Smooth muscle cell (in vitro differentiated cells): Measurements from ENCODE around the gene DNASE1L2. TPM values are rescaled to one million over a fixed set of nuclear protein-coding genes. Genes with fewer than 3 reads are reported as not detected.

Experiments used
- DNase-seq: peaks from one replicate; lab custom pipeline; 2025; ENCODE audit not compliant: unreplicated experiment; lab: John Stamatoyannopoulos, UW
- H2AFZ ChIP-seq: fragments of 200-600 bp; sonication (generic); 2 replicates; pipeline ENCODE4 v1.6.0; 2016; ENCODE audit warnings: antibody characterized with exemption, low read depth, mild to moderate bottlenecking
- H3F3A ChIP-seq: fragments of 200-600 bp; sonication (generic); 2 replicates; pipeline ENCODE4 v1.6.0; 2017; ENCODE audit warnings: antibody characterized with exemption, low read depth
- H3K27ac ChIP-seq: fragments of 200-600 bp; sonication (generic); 2 replicates; pipeline ENCODE4 v1.5.1; 2016; ENCODE audit warnings: low read depth, mild to moderate bottlenecking
- H3K27me3 ChIP-seq: fragments of 200-600 bp; sonication (generic); 2 replicates; pipeline ENCODE4 v1.6.1; 2016; ENCODE audit warnings: low read depth, mild to moderate bottlenecking
- H3K36me3 ChIP-seq: fragments of 200-600 bp; sonication (generic); 2 replicates; pipeline ENCODE4 v1.5.1; 2016; ENCODE audit warnings: low read depth
- H3K4me1 ChIP-seq: fragments of 200-600 bp; sonication (generic); 2 replicates; pipeline ENCODE4 v1.5.1; 2016; ENCODE audit warnings: low read depth
- H3K4me2 ChIP-seq: fragments of 200-600 bp; sonication (generic); 2 replicates; pipeline ENCODE4 v1.6.0; 2016; ENCODE audit warnings: mild to moderate bottlenecking
- H3K4me3 ChIP-seq: fragments of 200-600 bp; sonication (generic); 2 replicates; pipeline ENCODE4 v1.5.1; 2016; ENCODE audit warnings: mild to moderate bottlenecking
- H3K79me2 ChIP-seq: fragments of 200-600 bp; sonication (generic); 2 replicates; pipeline ENCODE4 v1.6.0; 2016; ENCODE audit warnings: low read depth, mild to moderate bottlenecking
- H3K9ac ChIP-seq: fragments of 200-600 bp; sonication (generic); 2 replicates; pipeline ENCODE4 v1.6.0; 2016; ENCODE audit warnings: low read depth
- H3K9me3 ChIP-seq: fragments of 200-600 bp; sonication (generic); replicated peaks from 2 replicates; pipeline ENCODE4 v1.5.1; 2016; ENCODE audit warnings: low read depth
- H4K20me1 ChIP-seq: fragments of 200-600 bp; sonication (generic); 2 replicates; pipeline ENCODE4 v1.6.0; 2016; ENCODE audit warnings: low read depth
- CTCF ChIP-seq: fragments of 200-600 bp; sonication (generic); IDR thresholded peaks from 2 replicates; pipeline ENCODE4 v1.5.1; 2017; ENCODE audit warnings: borderline replicate concordance, mild to moderate bottlenecking, antibody characterized with exemption; ENCODE audit not compliant: insufficient read depth, poor library complexity, severe bottlenecking
- WGBS: methylation state at CpG from one replicate; pipeline ENCODE4 v1.1.7; 2016; ENCODE audit warnings: low lambda C conversion rate; 5-methylcytosine and 5-hydroxymethylcytosine counted together
- polyA plus RNA-seq: library from polyadenylated mRNA; unstranded; fragments of >200 nt; fragmentation: Nextera tagmentation; extraction: Ambion mirVana; gene quantifications from 2 replicates; pipeline ENCODE4 v1.2.1, GENCODE V29; 2016
- total RNA-seq: library from RNA; depleted of rRNA; stranded (reverse); fragments of >200 nt; gene quantifications from 2 replicates; pipeline ENCODE4 v1.2.3, GENCODE V29; 2014

The DNASE1L2 gene
- total RNA-seq (0.13 TPM in 1 of 2 replicates, not detected in the other), polyA plus RNA-seq (0.25 and 1.6 TPM in 2 replicates)

DNA sequence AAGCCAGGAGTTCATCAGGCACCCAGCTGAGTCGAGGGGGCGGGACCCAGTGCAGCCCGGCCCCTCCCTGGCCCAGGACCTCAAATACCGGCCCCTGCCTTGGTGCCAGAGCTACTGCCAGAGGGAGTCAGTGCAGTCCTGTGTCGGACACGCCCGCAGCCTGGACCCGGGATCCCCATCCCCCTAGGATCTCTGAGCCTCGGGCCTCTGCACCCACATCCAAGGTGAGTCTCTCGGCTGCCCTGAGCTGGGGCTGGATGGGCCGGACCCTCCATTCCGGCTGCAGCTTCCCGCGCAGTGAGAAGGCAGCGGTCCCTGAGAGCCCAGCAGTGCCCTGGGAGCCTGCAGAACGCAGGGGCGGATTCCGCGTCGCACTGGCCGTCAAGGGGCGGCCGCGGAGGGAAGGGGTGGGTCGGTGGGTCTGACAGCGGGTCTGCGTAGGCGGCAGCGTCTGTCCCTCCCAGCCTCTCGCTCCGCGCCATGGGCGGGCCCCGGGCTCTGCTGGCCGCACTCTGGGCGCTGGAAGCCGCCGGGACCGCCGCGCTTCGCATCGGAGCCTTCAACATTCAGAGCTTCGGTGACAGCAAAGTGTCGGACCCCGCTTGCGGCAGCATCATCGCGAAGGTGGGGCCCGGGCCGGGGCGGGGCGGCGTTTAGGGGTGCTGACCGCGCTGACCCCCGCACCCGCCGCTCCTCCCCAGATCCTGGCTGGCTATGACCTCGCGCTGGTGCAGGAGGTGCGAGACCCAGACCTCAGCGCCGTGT lies at the start of gene DNASE1L2:
Gene DNASE1L2, plus strand, starts transcription at position 108 of the 765 bp plus-strand sequence. Its CDS starts 373 bp downstream, at position 481.
- Histone ChIP-seq H3K27ac (no peak within 1 kb of the TSS), H4K20me1 (peaks cover 41% of the 10 kb centered on the region), H3K9me3 (no peaks in the 10 kb centered on the region), H3F3A (peaks cover 7% of the 10 kb centered on the region), H3K79me2 (no peaks in the 10 kb centered on the region), H3K27me3 (peaks cover 23% of the 10 kb centered on the region), H3K9ac (no peak within 1 kb of the TSS), H3K4me1 (peaks cover 17% of the 10 kb centered on the region), H3K36me3 (no peaks in the 10 kb centered on the region), H3K4me2 (peak within 1 kb of the TSS; percentile 93), H2AFZ (no peak within 1 kb of the TSS), H3K4me3 (peak within 1 kb of the TSS; percentile 42)
- WGBS = 9% methylated on average over 53 of the region's 64 CpGs
- DNase-seq = no peak
- TF ChIP-seq CTCF = no peak

- no peaks in the 10 kb centered on the region for H3K9me3 ChIP-seq
- no peak overlapping the region for H2AFZ ChIP-seq
- H3K4me3 ChIP-seq = no peak overlapping the region
- DNase-seq = no peak
- no peaks in the 10 kb centered on the region for H3K36me3 ChIP-seq
- H3K4me1 ChIP-seq = no peaks in the 10 kb centered on the region
- TF ChIP-seq CTCF = no peak
- no peak overlapping the region for H3K4me2 ChIP-seq
- H3K9ac ChIP-seq = no peak overlapping the region
- WGBS = 95% methylated on average over 20 of the region's 20 CpGs
- H3F3A ChIP-seq = no peaks in the 10 kb centered on the region
- H4K20me1 ChIP-seq = no peaks in the 10 kb centered on the region
- H3K27ac ChIP-seq = no peak overlapping the region
- no peaks in the 10 kb centered on the region for H3K27me3 ChIP-seq
- no peaks in the 10 kb centered on the region for H3K79me2 ChIP-seq
These were observed 49.7 kb upstream of the DNASE1L2 start for GRCh38 chr16:2186505-2186904.

DNA sequence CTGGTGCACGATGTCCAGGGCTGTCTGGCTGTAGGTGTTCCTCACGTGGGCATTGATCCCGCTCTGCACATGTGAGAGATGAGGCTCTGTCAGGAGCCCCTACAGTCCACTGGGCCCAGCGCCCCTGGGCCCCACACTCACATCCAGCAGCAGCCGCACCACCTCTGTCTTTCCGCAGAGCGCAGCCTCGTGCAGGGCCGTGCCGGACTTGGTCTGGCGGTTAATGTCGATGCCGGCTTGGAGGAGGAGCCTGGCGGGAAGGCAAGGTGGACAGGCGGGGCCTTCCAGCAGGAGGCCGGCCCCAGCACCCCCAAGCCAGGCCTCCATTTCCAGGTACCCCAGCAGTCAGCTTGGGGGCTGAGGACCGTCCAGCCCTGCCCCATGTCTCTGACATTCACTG lies 49.0 kb upstream of the DNASE1L2 start:
- no peak overlapping the region for H3K27ac ChIP-seq
- H3K4me3 ChIP-seq = no peak overlapping the region
- no peaks in the 10 kb centered on the region for H3K79me2 ChIP-seq
- no peaks in the 10 kb centered on the region for H3K27me3 ChIP-seq
- no peak overlapping the region for H3K9ac ChIP-seq
- no peak overlapping the region for H2AFZ ChIP-seq
- H3K4me1 ChIP-seq = no peaks in the 10 kb centered on the region
- no peaks in the 10 kb centered on the region for H3K9me3 ChIP-seq
- H3K4me2 ChIP-seq = no peak overlapping the region
- H4K20me1 ChIP-seq = no peaks in the 10 kb centered on the region
- no peak for TF ChIP-seq CTCF
- WGBS = 91% methylated on average over 17 of the region's 17 CpGs
- DNase-seq = no peak
- H3K36me3 ChIP-seq = no peaks in the 10 kb centered on the region
- no peaks in the 10 kb centered on the region for H3F3A ChIP-seq

GRCh38 chr16:2188395-2188794 lies 47.8 kb upstream of the DNASE1L2 start:
- 98% methylated on average over 8 of the region's 8 CpGs for WGBS
- Histone ChIP-seq H3K4me2 (no peak overlapping the region), H3K4me3 (no peak overlapping the region), H3K79me2 (no peaks in the 10 kb centered on the region), H4K20me1 (no peaks in the 10 kb centered on the region), H2AFZ (no peak overlapping the region), H3K9ac (no peak overlapping the region), H3K27ac (no peak overlapping the region), H3K4me1 (no peaks in the 10 kb centered on the region), H3K27me3 (no peaks in the 10 kb centered on the region), H3F3A (no peaks in the 10 kb centered on the region), H3K36me3 (no peaks in the 10 kb centered on the region), H3K9me3 (no peaks in the 10 kb centered on the region)
- no peak for TF ChIP-seq CTCF
- no peak for DNase-seq
